BJ (cell line): ENCODE measurements around the gene TRIM17. TPM values are rescaled to one million over a fixed set of nuclear protein-coding genes. Genes with fewer than 3 reads are reported as not detected.

Experiments
- CTCF ChIA-PET: fragments of 350-600 bp; formaldehyde crosslinking; extraction: SDS; loops from one replicate; lab custom pipeline; 2021; ENCODE audit warnings: antibody characterized with exemption, inconsistent platforms; lab: Yijun Ruan, JAX
- POLR2A ChIA-PET: fragments of 300-600 bp; sonication (Branson Sonifier 250); formaldehyde crosslinking; extraction: SDS; loops from one replicate; lab custom pipeline; 2021; ENCODE audit warnings: antibody characterized with exemption; lab: Charles Lee
- DNase-seq: peaks from one replicate; pipeline ENCODE4 v3.0.0-alpha.2; 2011; ENCODE audit warnings: low read depth
- H3K27me3 ChIP-seq: 2 replicates; pipeline ENCODE4 v1.6.0; 2011; ENCODE audit warnings: low read length; ENCODE audit not compliant: control insufficient read depth, insufficient read depth
- H3K36me3 ChIP-seq: 2 replicates; pipeline ENCODE4 v1.5.1; 2011; ENCODE audit warnings: low read length; ENCODE audit not compliant: control insufficient read depth, insufficient read depth
- H3K4me3 ChIP-seq: 2 replicates; pipeline ENCODE4 v1.5.1; 2011; ENCODE audit warnings: low read depth, mild to moderate bottlenecking, control low read depth, low read length
- polyA plus RNA-seq: library from polyadenylated mRNA; depleted of rRNA; stranded (reverse); fragments of >200 nt; gene quantifications from 2 replicates; pipeline ENCODE4 v1.2.3, GENCODE V29; 2011
- TF ChIP-seq, protein P1 (sequence below): IDR thresholded peaks from 2 replicates; pipeline ENCODE4 v1.5.1; 2011; ENCODE audit warnings: low read depth, mild to moderate bottlenecking, control low read depth, inconsistent platforms, low read length, moderate library complexity; ENCODE audit not compliant: insufficient read depth

The TRIM17 gene
- polyA plus RNA-seq, 1 experiment = 0.55 TPM

DNA sequence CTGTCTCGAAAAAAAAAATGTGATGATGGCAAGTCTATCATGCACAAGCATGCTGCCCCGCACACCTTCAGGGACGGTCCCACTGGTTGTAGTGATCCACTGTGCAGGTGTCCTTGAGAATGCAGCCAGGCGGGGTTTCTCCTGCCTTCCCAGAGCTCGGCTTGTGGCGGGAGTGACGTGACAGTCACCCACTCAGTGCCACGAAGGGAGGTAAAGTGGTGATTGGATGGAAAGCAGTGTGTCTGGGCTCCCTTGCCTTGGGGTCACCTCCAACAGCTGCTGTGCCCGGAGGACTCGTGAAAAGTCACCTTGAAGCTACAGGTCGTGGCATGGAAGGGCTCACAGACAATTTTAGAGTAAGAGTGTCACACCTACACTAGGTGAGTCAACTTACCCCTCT is 33.5 kb upstream of the TRIM17 start:
- ChIA-PET POLR2A (no interaction called here), CTCF (interaction anchor here (0.6 to 1.1 kb wide), 2 partner anchors 8 to 94 kb away, joined by 3 read pairs; a partner anchor contains a TSS)
- no peak for DNase-seq
- peaks cover 14% of the 10 kb centered on the region for H3K27me3 ChIP-seq
- TF ChIP-seq, protein P1, sequence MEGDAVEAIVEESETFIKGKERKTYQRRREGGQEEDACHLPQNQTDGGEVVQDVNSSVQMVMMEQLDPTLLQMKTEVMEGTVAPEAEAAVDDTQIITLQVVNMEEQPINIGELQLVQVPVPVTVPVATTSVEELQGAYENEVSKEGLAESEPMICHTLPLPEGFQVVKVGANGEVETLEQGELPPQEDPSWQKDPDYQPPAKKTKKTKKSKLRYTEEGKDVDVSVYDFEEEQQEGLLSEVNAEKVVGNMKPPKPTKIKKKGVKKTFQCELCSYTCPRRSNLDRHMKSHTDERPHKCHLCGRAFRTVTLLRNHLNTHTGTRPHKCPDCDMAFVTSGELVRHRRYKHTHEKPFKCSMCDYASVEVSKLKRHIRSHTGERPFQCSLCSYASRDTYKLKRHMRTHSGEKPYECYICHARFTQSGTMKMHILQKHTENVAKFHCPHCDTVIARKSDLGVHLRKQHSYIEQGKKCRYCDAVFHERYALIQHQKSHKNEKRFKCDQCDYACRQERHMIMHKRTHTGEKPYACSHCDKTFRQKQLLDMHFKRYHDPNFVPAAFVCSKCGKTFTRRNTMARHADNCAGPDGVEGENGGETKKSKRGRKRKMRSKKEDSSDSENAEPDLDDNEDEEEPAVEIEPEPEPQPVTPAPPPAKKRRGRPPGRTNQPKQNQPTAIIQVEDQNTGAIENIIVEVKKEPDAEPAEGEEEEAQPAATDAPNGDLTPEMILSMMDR = no peak
- H3K4me3 ChIP-seq = no peak overlapping the region
- H3K36me3 ChIP-seq = no peaks in the 10 kb centered on the region

DNA sequence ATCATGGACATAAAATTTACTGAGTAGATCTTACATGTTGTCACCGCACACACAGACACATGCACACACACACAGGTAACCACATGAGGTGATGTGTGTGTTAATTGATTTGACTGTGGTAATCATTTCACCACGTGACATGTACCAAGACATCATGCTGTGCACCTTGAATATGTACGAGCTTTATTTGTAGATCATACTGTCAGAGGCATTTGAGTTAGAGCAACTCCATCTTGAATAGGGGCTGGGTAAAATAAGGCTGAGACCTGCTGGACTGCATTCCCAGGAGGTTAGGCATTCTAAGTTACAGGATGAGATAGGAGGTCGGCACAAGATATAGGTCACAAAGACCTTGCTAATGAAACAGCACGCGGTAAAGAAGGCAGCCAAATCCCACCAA is 31.7 kb upstream of the TRIM17 start:
- no peak for DNase-seq
- no peak overlapping the region for H3K4me3 ChIP-seq
- ChIA-PET CTCF (interaction anchor here (1.4 kb wide), 1 partner anchor 55 kb away, joined by 3 read pairs; no protein-coding TSS in a partner anchor), POLR2A (no interaction called here)
- TF ChIP-seq, protein P1 = no peak
- H3K27me3 ChIP-seq = peaks cover 14% of the 10 kb centered on the region
- no peaks in the 10 kb centered on the region for H3K36me3 ChIP-seq

DNA sequence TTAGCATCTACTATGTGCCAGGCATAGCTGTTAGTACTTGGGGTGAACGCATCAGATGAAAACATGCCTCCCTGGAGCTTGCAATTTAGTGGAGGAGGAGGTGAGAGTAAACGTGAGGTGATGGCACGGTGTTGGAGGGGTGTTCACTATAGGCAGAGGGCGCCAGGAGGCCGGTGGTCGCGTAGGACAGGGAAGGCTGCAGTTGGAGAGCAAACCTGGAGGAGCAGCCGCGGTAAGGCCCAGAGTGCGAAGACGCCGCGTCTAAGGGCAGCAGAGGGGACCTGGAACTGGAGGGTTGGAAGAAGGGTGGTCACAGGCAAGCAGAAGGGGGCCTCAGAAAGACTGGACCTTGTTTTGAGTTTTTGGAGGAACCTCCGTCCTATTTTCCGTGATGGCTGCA is 30.2 kb upstream of the TRIM17 start:
- ChIA-PET CTCF (interaction anchor here (1.2 kb wide), 1 partner anchor 12 kb away, joined by 3 read pairs; a partner anchor contains a TSS), POLR2A (no interaction called here)
- H3K4me3 ChIP-seq = no peak overlapping the region
- TF ChIP-seq, protein P1 = no peak
- no peaks in the 10 kb centered on the region for H3K36me3 ChIP-seq
- H3K27me3 ChIP-seq = peaks cover 14% of the 10 kb centered on the region
- DNase-seq = no peak

DNA sequence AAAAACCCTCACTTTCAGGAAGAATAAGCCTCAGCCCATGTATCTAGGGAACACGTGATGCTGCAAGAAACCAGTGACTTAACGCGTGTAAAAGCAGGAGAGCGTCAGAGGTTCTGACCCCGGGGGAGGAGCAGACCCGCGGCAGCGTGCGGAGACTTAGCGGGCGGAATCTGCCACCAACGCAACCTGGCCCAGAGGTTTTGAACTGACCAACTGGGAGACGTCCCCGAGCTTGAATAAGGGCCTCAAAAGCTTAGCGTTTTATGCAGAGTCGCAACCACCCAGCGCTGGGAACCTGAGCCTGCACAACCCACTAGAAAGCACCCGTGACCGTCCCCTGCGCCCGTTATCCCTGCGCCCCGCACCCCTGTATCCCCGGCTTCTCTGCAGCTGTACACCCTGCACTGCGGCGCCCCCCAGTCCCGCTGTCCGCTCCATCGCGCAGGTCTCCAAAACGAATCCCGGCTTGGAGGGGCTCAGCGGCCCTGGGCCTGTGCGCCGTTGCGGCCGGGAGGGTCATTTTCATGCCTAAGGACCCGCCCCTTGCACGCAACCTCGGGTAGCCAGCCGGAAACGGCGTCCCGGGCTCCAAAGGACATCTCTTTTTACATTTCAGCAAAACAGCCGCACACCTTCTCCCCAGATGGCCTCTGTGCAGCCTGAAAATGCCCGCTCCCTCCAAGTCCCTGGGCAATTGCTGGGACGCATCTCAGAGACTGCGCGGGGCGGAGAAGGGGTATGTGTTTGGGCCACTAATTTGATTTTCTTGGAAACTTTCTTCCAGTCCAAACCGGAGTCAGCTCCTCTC is 29.4 kb upstream of the TRIM17 start:
- ChIA-PET CTCF (interaction anchor here (1.2 kb wide), 1 partner anchor 12 kb away, joined by 3 read pairs; a partner anchor contains a TSS), POLR2A (no interaction called here)
- Histone ChIP-seq H3K4me3 (no peak overlapping the region), H3K36me3 (no peaks in the 10 kb centered on the region), H3K27me3 (peaks cover 20% of the 10 kb centered on the region)
- TF ChIP-seq, protein P1 = no peak
- DNase-seq = no peak

DNA sequence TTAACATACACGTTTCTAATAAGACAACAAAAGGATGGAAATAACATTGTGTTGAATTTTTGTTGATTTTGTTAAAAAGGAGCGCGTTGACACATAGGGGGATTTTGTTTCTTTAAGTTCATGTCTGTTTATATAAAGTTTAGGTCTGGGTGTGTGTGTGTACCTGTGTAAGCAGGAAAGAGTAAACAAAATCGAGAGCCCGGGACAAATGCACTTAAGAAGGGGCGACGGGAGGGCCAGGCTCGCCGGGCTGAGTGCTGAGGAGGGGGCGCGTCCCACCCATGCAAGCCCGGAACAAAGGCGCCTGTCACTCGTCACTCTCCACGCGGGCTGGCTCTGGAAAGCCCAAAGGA is 28.8 kb upstream of the TRIM17 start:
- H3K27me3 ChIP-seq = peaks cover 22% of the 10 kb centered on the region
- TF ChIP-seq, protein P1 = no peak
- no peak for DNase-seq
- CTCF ChIA-PET = no interaction called here
- POLR2A ChIA-PET = no interaction called here
- no peak overlapping the region for H3K4me3 ChIP-seq
- no peaks in the 10 kb centered on the region for H3K36me3 ChIP-seq
